Ovary (tissue), 3 donors: ENCODE data around the gene DRAP1.

Experiments
- EP300 ChIP-seq: sonication (generic); formaldehyde crosslinking; IDR thresholded peaks from one replicate; pipeline ENCODE4 v1.6.1; 2017; ENCODE audit warnings: antibody characterized with exemption
- POLR2A ChIP-seq: fragments of 450-650 bp; IDR thresholded peaks from one replicate; pipeline ENCODE4 v1.6.1; 2017; ENCODE audit warnings: antibody characterized with exemption, mild to moderate bottlenecking, moderate library complexity
- TF ChIP-seq, protein P1 (sequence below), 3 donors: fragments of 450-650 bp in 2 of 3; fragments of 200-600 bp in 1 of 3; IDR thresholded peaks; one replicate each; pipeline versions ENCODE4 v1.5.1 to v1.8.0; 2016 to 2022; ENCODE audit warnings: antibody characterized with exemption in 3 of 3, mild to moderate bottlenecking in 1 of 3
- donor health status: DM: no; HTN: no; CAD: no.

DNA sequence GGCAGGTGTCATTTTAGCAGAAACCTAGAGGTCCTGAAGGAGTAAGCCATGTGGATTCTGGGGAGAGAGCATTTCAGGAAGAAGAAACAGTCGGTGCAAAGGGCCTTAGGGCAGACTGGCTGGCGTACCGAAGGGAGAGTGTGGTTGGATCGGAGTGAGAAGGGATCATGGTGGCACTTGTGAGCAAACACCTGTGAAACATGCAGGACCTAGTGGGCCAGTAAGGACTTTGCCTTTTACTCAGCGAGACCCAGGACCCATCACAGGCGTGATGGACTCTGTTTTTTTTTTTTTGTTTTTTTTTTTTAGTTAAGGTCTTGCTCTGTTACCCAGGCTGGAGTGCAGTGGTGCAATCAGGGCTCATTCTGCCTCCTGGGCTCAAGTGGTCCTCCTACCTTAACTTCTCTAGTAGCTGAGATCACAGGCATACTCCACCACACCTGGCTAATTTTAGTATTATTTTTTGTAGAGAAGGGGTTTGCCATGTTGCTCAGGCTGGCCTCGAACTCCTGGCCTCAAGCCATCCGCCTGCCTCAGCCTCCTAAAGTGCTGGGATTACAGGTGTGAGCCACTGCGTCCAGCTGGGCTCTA is 22.6 kb downstream of the DRAP1 start:
- TF ChIP-seq, protein P1, sequence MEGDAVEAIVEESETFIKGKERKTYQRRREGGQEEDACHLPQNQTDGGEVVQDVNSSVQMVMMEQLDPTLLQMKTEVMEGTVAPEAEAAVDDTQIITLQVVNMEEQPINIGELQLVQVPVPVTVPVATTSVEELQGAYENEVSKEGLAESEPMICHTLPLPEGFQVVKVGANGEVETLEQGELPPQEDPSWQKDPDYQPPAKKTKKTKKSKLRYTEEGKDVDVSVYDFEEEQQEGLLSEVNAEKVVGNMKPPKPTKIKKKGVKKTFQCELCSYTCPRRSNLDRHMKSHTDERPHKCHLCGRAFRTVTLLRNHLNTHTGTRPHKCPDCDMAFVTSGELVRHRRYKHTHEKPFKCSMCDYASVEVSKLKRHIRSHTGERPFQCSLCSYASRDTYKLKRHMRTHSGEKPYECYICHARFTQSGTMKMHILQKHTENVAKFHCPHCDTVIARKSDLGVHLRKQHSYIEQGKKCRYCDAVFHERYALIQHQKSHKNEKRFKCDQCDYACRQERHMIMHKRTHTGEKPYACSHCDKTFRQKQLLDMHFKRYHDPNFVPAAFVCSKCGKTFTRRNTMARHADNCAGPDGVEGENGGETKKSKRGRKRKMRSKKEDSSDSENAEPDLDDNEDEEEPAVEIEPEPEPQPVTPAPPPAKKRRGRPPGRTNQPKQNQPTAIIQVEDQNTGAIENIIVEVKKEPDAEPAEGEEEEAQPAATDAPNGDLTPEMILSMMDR (IDR thresholded peaks at IDR 0.05), result no peak
- TF ChIP-seq EP300 (no peak), POLR2A (no peak)
